Measurements from ENCODE around the gene ERVFRD-1.

Gene ERVFRD-1

DNA sequence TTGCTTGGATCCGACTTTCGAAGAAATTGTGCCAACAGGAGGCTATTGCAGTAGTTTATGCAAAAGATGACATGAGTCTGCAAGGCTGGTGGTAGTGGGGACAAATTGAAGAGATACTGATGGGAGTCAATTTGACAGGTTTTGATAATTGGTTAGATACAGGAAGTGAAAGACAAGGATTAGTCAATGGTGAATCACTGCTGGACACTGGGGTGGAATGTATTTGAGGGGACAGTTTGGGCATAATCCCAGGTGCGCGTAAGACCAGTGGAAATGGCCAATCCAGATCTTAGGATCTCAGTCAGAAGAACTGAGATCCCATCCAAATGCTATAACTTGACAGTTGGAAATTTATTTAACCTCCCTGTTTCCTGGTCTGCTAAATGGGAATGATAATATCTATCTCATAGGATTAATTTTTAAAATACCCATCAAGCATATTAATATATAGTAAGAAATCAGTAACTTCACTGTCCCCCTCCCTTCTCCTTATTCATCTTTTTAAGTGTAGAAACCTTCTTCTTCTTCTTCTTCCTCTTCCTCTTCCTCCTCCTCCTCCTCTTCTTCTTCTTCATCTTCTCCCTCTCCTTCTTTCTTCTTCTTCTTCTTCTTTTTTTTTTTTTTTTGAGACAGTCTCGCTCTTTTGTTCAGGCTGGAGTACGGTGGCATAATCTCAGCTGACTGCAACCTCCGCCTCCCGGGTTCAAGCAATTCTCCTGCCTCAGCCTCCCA lies 30.9 kb upstream of the ERVFRD-1 start:
- H3K27me3 ChIP-seq (ENCODE audit: insufficient read depth, poor library complexity, severe bottlenecking) = no peaks in the 10 kb centered on the region
- TF ChIP-seq GABPA (IDR thresholded peaks at IDR 0.05; ENCODE audit: low read depth) (no peak), SPI1 (IDR thresholded peaks at IDR 0.05; ENCODE audit: borderline replicate concordance, low read depth) (no peak), POLR2AphosphoS5 (IDR thresholded peaks at IDR 0.05; ENCODE audit: low read depth) (no peak)
- TF ChIP-seq, protein P1, sequence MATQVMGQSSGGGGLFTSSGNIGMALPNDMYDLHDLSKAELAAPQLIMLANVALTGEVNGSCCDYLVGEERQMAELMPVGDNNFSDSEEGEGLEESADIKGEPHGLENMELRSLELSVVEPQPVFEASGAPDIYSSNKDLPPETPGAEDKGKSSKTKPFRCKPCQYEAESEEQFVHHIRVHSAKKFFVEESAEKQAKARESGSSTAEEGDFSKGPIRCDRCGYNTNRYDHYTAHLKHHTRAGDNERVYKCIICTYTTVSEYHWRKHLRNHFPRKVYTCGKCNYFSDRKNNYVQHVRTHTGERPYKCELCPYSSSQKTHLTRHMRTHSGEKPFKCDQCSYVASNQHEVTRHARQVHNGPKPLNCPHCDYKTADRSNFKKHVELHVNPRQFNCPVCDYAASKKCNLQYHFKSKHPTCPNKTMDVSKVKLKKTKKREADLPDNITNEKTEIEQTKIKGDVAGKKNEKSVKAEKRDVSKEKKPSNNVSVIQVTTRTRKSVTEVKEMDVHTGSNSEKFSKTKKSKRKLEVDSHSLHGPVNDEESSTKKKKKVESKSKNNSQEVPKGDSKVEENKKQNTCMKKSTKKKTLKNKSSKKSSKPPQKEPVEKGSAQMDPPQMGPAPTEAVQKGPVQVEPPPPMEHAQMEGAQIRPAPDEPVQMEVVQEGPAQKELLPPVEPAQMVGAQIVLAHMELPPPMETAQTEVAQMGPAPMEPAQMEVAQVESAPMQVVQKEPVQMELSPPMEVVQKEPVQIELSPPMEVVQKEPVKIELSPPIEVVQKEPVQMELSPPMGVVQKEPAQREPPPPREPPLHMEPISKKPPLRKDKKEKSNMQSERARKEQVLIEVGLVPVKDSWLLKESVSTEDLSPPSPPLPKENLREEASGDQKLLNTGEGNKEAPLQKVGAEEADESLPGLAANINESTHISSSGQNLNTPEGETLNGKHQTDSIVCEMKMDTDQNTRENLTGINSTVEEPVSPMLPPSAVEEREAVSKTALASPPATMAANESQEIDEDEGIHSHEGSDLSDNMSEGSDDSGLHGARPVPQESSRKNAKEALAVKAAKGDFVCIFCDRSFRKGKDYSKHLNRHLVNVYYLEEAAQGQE (IDR thresholded peaks at IDR 0.05; ENCODE audit: insufficient replicate concordance, low read depth) = no peak
- TF ChIP-seq, protein P2, sequence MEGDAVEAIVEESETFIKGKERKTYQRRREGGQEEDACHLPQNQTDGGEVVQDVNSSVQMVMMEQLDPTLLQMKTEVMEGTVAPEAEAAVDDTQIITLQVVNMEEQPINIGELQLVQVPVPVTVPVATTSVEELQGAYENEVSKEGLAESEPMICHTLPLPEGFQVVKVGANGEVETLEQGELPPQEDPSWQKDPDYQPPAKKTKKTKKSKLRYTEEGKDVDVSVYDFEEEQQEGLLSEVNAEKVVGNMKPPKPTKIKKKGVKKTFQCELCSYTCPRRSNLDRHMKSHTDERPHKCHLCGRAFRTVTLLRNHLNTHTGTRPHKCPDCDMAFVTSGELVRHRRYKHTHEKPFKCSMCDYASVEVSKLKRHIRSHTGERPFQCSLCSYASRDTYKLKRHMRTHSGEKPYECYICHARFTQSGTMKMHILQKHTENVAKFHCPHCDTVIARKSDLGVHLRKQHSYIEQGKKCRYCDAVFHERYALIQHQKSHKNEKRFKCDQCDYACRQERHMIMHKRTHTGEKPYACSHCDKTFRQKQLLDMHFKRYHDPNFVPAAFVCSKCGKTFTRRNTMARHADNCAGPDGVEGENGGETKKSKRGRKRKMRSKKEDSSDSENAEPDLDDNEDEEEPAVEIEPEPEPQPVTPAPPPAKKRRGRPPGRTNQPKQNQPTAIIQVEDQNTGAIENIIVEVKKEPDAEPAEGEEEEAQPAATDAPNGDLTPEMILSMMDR (IDR thresholded peaks at IDR 0.05; ENCODE audit: insufficient read depth, low read length) = no peak
- H3K27ac ChIP-seq (replicated peaks) = no peak overlapping the region
- no peak for DNase-seq (ENCODE audit: low read depth in 1 of 2, low spot score in 1 of 2)
- H3K4me3 ChIP-seq (replicated peaks; ENCODE audit: insufficient read depth, low read length) = no peak overlapping the region

DNA sequence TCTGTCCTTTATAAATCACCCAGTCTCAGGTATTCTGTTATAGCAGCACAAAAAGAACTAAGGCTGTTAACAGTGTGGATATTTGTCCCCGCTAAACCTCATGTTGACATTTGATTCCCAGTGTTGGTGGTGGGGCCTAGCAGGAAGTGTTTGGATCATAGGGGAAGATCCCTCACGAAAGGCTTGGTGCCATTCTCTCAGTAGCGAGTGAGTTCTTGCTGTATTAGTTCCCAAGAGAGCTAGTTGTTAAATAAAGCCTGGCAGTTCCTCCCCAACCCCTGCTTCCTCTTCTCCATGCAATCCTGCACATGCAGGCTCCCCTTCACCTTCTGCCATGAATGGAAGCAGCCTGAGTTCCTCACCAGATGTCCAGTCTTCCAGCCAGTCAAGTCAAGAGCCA lies 29.8 kb upstream of the ERVFRD-1 start:
- Histone ChIP-seq H3K27ac (replicated peaks) (no peak overlapping the region), H3K27me3 (ENCODE audit: insufficient read depth, poor library complexity, severe bottlenecking) (no peaks in the 10 kb centered on the region), H3K4me3 (replicated peaks; ENCODE audit: insufficient read depth, low read length) (no peak overlapping the region)
- peak in 1 of 2 experiments; percentile 17 for DNase-seq (ENCODE audit: low read depth in 1 of 2, low spot score in 1 of 2)
- TF ChIP-seq, protein P1 (IDR thresholded peaks at IDR 0.05; ENCODE audit: insufficient replicate concordance, low read depth) = no peak
- TF ChIP-seq SPI1 (IDR thresholded peaks at IDR 0.05; ENCODE audit: borderline replicate concordance, low read depth) = peak; percentile 22; the same call in 1 of the 2 replicates
- TF ChIP-seq, protein P2 (IDR thresholded peaks at IDR 0.05; ENCODE audit: insufficient read depth, low read length) = no peak
- no peak for TF ChIP-seq POLR2AphosphoS5 (IDR thresholded peaks at IDR 0.05; ENCODE audit: low read depth)

DNA sequence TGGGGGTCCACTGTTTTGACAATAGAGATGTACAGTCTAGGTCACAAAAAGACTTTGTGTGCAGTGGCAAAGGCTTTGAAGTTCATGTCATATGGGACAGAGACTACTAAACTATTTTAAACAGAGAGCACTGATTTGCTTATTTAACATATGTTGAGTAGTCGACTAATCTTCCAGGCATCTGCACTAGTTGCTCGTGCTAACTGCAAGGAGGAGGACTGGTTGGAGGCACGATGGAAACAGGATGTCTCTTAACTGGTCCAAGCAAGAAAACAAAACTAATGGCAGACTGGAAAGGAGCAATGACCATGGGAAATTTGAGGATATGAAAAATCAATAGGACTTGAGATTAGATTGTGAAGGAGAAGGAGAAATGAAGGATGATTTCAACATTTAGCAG lies 28.5 kb upstream of the ERVFRD-1 start:
- H3K27me3 ChIP-seq (ENCODE audit: insufficient read depth, poor library complexity, severe bottlenecking) = no peaks in the 10 kb centered on the region
- DNase-seq (ENCODE audit: low read depth in 1 of 2, low spot score in 1 of 2) = no peak
- no peak for TF ChIP-seq SPI1 (IDR thresholded peaks at IDR 0.05; ENCODE audit: borderline replicate concordance, low read depth)
- no peak for TF ChIP-seq POLR2AphosphoS5 (IDR thresholded peaks at IDR 0.05; ENCODE audit: low read depth)
- no peak for TF ChIP-seq GABPA (IDR thresholded peaks at IDR 0.05; ENCODE audit: low read depth)
- TF ChIP-seq, protein P1 (IDR thresholded peaks at IDR 0.05; ENCODE audit: insufficient replicate concordance, low read depth) = no peak
- TF ChIP-seq, protein P2 (IDR thresholded peaks at IDR 0.05; ENCODE audit: insufficient read depth, low read length) = no peak
- H3K4me3 ChIP-seq (replicated peaks; ENCODE audit: insufficient read depth, low read length) = no peak overlapping the region
- no peak overlapping the region for H3K27ac ChIP-seq (replicated peaks)
